K562 (cell line): ENCODE data around the gene TBCC. TPM values are rescaled to one million over a fixed set of nuclear protein-coding genes. Genes with fewer than 3 reads are reported as not detected.

Source experiments
- BRCA1 ChIP-seq, 2 experiments: fragments of 450-650 bp in 1 of 2; sonication (generic) in 1 of 2; formaldehyde crosslinking in 1 of 2; IDR thresholded peaks; 2 replicates each; pipeline versions ENCODE4 v1.5.0 to v1.6.1; 2017 to 2020; ENCODE audit warnings: mild to moderate bottlenecking in 1 of 2, missing genetic modification reagents in 1 of 2
- GABPB1 ChIP-seq: sonication (generic); formaldehyde crosslinking; IDR thresholded peaks from 2 replicates; pipeline ENCODE4 v1.8.0; 2022; ENCODE audit warnings: mild to moderate bottlenecking, missing genetic modification reagents
- MYBL2 ChIP-seq, 2 experiments: fragments of 450-650 bp in 1 of 2; sonication (generic) in 1 of 2; formaldehyde crosslinking in 1 of 2; IDR thresholded peaks; 2 replicates each; pipeline versions ENCODE4 v1.6.1 to v1.8.1; 2017 to 2022; ENCODE audit warnings: borderline replicate concordance in 1 of 2, inconsistent platforms in 1 of 2, low read depth in 1 of 2, mild to moderate bottlenecking in 1 of 2, missing genetic modification reagents in 1 of 2, moderate library complexity in 1 of 2
- PREB ChIP-seq: sonication (generic); formaldehyde crosslinking; IDR thresholded peaks from 2 replicates; pipeline ENCODE4 v1.8.1; 2023; ENCODE audit warnings: mild to moderate bottlenecking, missing genetic modification reagents
- SRSF3 ChIP-seq: fragments of 200-400 bp; formaldehyde crosslinking; IDR thresholded peaks from 2 replicates; pipeline ENCODE4 v1.6.1; 2016; ENCODE audit warnings: mild to moderate bottlenecking, low read length, moderate library complexity; ENCODE audit not compliant: insufficient read depth
- TAL1 ChIP-seq: fragments of 450-650 bp; IDR thresholded peaks from 2 replicates; pipeline ENCODE4 v1.6.1; 2016; ENCODE audit warnings: mild to moderate bottlenecking
- TCF7L2 ChIP-seq: fragments of 150-350 bp; IDR thresholded peaks from 2 replicates; pipeline ENCODE4 v1.6.1; 2016; ENCODE audit warnings: low read depth, mild to moderate bottlenecking, low read length, moderate library complexity
- TEAD2 ChIP-seq: fragments of 450-650 bp; IDR thresholded peaks from 2 replicates; pipeline ENCODE4 v1.6.1; 2016; ENCODE audit warnings: missing genetic modification characterization, control low read depth, missing compliant biosample characterization
- TGIF2 ChIP-seq: sonication (generic); formaldehyde crosslinking; IDR thresholded peaks from 2 replicates; pipeline ENCODE4 v1.8.1; 2022; ENCODE audit warnings: mild to moderate bottlenecking, missing genetic modification reagents, moderate library complexity
- U2AF1 ChIP-seq: fragments of 200-400 bp; formaldehyde crosslinking; optimal IDR thresholded peaks from 2 replicates; pipeline ENCODE3; 2017; ENCODE audit warnings: mild to moderate bottlenecking, low read depth, low read length, moderate library complexity
- USF2 ChIP-seq: sonication (generic); formaldehyde crosslinking; IDR thresholded peaks from 2 replicates; pipeline ENCODE4 v1.5.0; 2020; ENCODE audit warnings: missing genetic modification reagents
- XRCC5 ChIP-seq: fragments of 200-400 bp; formaldehyde crosslinking; IDR thresholded peaks from 2 replicates; pipeline ENCODE4 v1.6.1; 2017; ENCODE audit warnings: low read depth, mild to moderate bottlenecking, low read length
- ZBTB1 ChIP-seq: sonication (generic); formaldehyde crosslinking; IDR thresholded peaks from 2 replicates; pipeline ENCODE4 v1.8.1; 2023; ENCODE audit warnings: missing genetic modification reagents, low read depth, mild to moderate bottlenecking, borderline replicate concordance
- ZFP30 ChIP-seq: fragments of 250-450 bp; sonication (Bioruptor Pico); IDR thresholded peaks from 2 replicates; pipeline ENCODE4 v1.8.0; 2022; ENCODE audit warnings: moderate library complexity, mild to moderate bottlenecking, inconsistent platforms, borderline replicate concordance
- ZNF398 ChIP-seq: fragments of 250-450 bp; sonication (Bioruptor Pico); IDR thresholded peaks from 2 replicates; pipeline ENCODE4 v1.8.0; 2021; ENCODE audit warnings: moderate library complexity, mild to moderate bottlenecking, inconsistent platforms
- ZSCAN32 ChIP-seq: fragments of 450-650 bp; formaldehyde crosslinking; IDR thresholded peaks from 2 replicates; pipeline ENCODE4 v1.4.0; 2020; ENCODE audit warnings: mild to moderate bottlenecking, moderate library complexity
- polyA plus RNA-seq, 8 experiments: library from polyadenylated mRNA; depleted of rRNA in 4 of 8; stranded (reverse) in 5 of 8; unstranded in 3 of 8; fragments of >200 nt; fragmentation: Nextera tagmentation in 2 of 8; fragmentation: Illumina TruSeq in 1 of 8; extraction: Ambion mirVana in 2 of 8; extraction: Trizol in 1 of 8; gene quantifications; 2 replicates each; pipeline versions ENCODE4 v1.2.1 to v1.2.3, GENCODE V29; 2011 to 2014; ENCODE audit warnings: inconsistent platforms in 1 of 8, missing spikeins in 1 of 8
- total RNA-seq, 7 experiments: library from RNA; depleted of rRNA in 6 of 7; stranded (reverse); fragments of >200 nt in 6 of 7; fragmentation: Illumina TruSeq in 2 of 7; extraction: Trizol in 2 of 7; gene quantifications; 2 replicates each; pipeline versions ENCODE4 v1.2.1 to v1.2.3, GENCODE V29; 2011 to 2021; ENCODE audit warnings: low replicate concordance in 1 of 7
- TF ChIP-seq, protein P1 (sequence below): fragments of 250-450 bp; sonication (Bioruptor Pico); IDR thresholded peaks from 2 replicates; pipeline ENCODE4 v1.9.0; 2021; ENCODE audit warnings: mild to moderate bottlenecking
- TF ChIP-seq, protein P2 (sequence below): fragments of 250-450 bp; sonication (Bioruptor Pico); IDR thresholded peaks from 2 replicates; pipeline ENCODE4 v1.4.0; 2020; ENCODE audit warnings: mild to moderate bottlenecking, moderate library complexity, borderline replicate concordance

The TBCC gene
- total and polyA plus RNA-seq, 9 of the 15 experiments (the other 6 are each of a cell fraction or from before 2014, with no cell fraction given) = 2.8 to 34.1 (median 23.3) TPM

DNA sequence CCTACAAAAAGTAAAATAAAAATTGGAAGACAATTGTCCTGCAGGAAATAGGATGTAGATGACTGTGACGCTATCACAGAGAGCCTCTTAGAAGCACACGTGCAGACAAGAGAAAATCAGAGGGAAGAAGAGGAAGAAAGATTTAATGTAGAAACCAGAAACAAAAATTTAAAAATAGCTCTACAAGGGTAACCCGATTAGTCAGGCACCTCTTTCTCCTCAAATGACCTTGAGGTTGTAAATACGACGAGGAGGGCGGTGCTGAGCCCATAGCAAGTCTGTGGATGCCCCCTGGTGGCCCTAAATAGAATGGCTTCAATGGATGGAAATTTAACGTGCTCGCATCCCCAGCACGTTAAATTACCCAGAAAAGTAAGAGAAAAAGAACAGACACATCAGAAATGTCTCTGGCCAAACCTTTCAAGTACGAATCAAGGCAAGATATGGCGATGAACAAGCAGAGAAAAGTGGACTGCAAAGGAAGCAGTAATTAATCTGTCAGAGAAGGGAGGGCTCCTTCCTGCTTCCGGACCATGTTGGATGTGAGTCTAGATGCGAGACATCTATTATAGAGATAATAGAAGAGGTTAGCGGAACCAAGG is 19.3 kb downstream of the TBCC start (continued):
- TF ChIP-seq PREB (CRISPR knock-in tag) (no peak), GABPB1 (CRISPR knock-in tag) (no peak), ZSCAN32 (CRISPR knock-in tag) (no peak), SRSF3 (no peak), U2AF1 (no peak), ZFP30 (CRISPR knock-in tag) (no peak), TEAD2 (tag) (no peak), MYBL2 (IDR thresholded peaks at IDR 0.05; ENCODE audit: low read depth) (no peak), MYBL2 (CRISPR knock-in tag; IDR thresholded peaks at IDR 0.05; ENCODE audit: borderline replicate concordance) (no peak), TGIF2 (CRISPR knock-in tag) (no peak), TAL1 (0 out of 2 replicates have a peak, but pooled peaks have one; percentile 12), ZBTB1 (CRISPR knock-in tag) (no peak), USF2 (CRISPR knock-in tag) (no peak), TCF7L2 (no peak), BRCA1 (IDR thresholded peaks at IDR 0.05) (no peak), BRCA1 (CRISPR knock-in tag; IDR thresholded peaks at IDR 0.05) (no peak), XRCC5 (peak; percentile 85), ZNF398 (CRISPR knock-in tag) (no peak)
- TF ChIP-seq, protein P1, sequence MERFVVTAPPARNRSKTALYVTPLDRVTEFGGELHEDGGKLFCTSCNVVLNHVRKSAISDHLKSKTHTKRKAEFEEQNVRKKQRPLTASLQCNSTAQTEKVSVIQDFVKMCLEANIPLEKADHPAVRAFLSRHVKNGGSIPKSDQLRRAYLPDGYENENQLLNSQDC (CRISPR knock-in tag) = no peak
- TF ChIP-seq, protein P2, sequence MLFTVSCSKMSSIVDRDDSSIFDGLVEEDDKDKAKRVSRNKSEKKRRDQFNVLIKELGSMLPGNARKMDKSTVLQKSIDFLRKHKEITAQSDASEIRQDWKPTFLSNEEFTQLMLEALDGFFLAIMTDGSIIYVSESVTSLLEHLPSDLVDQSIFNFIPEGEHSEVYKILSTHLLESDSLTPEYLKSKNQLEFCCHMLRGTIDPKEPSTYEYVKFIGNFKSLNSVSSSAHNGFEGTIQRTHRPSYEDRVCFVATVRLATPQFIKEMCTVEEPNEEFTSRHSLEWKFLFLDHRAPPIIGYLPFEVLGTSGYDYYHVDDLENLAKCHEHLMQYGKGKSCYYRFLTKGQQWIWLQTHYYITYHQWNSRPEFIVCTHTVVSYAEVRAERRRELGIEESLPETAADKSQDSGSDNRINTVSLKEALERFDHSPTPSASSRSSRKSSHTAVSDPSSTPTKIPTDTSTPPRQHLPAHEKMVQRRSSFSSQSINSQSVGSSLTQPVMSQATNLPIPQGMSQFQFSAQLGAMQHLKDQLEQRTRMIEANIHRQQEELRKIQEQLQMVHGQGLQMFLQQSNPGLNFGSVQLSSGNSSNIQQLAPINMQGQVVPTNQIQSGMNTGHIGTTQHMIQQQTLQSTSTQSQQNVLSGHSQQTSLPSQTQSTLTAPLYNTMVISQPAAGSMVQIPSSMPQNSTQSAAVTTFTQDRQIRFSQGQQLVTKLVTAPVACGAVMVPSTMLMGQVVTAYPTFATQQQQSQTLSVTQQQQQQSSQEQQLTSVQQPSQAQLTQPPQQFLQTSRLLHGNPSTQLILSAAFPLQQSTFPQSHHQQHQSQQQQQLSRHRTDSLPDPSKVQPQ (CRISPR knock-in tag) = no peak
